ENCODE measurements around the gene DNAH14. TPM values are rescaled to one million over a fixed set of nuclear protein-coding genes. Genes with fewer than 3 reads are reported as not detected.

The DNAH14 gene
- total and polyA plus RNA-seq, 8 donors = 7.9 to 27.6 (median 17.5) TPM

DNA sequence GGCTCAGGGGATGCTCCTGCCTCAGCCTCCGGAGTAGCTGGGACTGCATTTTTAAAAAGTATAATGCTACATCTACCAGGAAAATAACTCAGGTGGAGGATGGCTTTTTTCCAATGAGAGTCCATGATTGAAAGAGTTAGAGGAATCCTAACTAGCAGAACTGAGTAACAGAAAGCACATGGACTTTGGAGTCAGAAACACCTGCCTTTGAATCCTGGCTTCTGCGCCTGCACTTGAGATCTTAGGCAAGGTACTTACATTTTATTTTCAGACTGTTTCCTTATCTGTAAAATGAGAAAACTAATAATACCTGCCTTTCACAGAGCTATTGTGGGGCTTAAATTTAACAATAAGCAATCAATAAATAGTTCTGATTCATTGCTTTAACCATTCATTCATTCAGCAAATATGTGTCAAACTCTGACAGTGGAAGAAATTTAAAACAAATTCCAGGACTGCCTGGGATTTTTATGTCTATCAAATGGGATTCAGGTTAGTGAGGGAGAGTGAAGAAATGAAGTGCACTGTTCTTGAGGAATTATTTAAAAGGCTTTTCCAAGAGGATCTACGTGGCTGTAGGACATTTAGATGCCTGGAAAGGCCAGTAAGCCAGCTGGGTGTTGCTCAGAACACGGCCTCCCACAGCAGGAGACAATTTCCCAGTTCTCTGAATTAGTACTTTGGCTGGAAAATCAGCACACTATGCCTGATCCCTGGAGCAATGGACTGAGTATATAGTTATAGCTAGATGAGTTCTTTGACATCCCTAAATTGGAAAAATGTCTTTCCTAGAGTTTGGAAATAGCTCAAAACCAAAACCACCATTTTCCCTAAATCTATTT lies 511.1 kb downstream of the DNAH14 start:
- Histone ChIP-seq H3K27ac (peak overlapping the region; percentile 24 to 80 (median 68)), H3K4me3 (no peak overlapping the region), H3K9me3 (no peaks in the 10 kb centered on the region), H3K27me3 (no peaks in the 10 kb centered on the region), H3K4me1 (peaks cover 18 to 38% (median 28%) of the 10 kb centered on the region in 3 donors), H3K36me3 (no peaks in the 10 kb centered on the region)
- 25 to 30% methylated on average over 4 of the region's 4 CpGs for WGBS, 2 donors
- ATAC-seq (peak; percentile 35 to 58 (median 56)), DNase-seq (peak in 2 of 6 donors; percentile 46 to 48), FAIRE-seq (no peak)
- TF ChIP-seq, protein P1, sequence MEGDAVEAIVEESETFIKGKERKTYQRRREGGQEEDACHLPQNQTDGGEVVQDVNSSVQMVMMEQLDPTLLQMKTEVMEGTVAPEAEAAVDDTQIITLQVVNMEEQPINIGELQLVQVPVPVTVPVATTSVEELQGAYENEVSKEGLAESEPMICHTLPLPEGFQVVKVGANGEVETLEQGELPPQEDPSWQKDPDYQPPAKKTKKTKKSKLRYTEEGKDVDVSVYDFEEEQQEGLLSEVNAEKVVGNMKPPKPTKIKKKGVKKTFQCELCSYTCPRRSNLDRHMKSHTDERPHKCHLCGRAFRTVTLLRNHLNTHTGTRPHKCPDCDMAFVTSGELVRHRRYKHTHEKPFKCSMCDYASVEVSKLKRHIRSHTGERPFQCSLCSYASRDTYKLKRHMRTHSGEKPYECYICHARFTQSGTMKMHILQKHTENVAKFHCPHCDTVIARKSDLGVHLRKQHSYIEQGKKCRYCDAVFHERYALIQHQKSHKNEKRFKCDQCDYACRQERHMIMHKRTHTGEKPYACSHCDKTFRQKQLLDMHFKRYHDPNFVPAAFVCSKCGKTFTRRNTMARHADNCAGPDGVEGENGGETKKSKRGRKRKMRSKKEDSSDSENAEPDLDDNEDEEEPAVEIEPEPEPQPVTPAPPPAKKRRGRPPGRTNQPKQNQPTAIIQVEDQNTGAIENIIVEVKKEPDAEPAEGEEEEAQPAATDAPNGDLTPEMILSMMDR (IDR thresholded peaks at IDR 0.05) = no peak
- intact Hi-C loops (cut with DNase I) = loop anchor here in 1 of 3 donors (10.0 kb wide), 1 partner anchor 126 kb away; no protein-coding TSS in a partner anchor

DNA sequence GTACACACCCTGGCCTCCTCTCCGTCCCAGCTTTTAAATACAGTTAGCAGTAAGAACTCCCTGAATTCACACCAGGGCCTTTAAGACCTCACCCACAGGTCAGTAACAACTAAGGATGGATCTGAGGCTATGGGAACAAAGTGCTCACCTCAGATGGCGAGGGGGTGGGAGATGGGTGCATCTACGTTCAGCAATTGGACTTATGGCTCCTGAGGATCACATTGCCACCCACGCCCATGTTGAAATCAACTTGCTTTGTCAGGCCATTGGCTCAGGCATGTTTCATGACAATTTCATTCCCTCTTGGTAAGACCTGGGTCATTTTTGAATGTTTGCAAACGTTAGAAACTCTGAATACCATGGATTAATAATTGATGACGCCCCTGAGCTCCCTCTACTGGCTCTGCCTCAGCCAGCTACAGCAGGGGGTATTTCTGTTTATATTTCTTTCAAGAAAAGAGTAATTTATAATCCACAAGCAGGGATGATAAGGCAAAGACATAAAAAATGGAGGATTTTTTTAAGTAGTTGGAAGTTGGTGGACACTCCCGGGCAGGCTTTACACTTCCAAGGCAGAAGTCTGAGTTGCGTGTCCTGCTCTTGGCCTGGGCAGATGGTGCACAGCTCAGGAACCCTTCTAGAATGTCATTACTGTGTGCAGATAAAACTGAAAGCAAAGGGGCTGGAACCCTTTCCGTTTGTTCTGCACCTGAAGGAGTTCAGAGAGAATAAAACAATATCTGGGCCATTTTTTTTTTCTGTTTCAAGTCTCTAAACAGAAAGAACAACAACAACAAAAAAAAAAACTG lies 512.0 kb downstream of the DNAH14 start:
- Histone ChIP-seq H3K9me3 (no peaks in the 10 kb centered on the region), H3K36me3 (no peaks in the 10 kb centered on the region), H3K27me3 (no peaks in the 10 kb centered on the region), H3K27ac (peak overlapping the region; percentile 40 to 80 (median 68)), H3K4me3 (no peak overlapping the region), H3K4me1 (peaks cover 18 to 43% (median 28%) of the 10 kb centered on the region in 3 donors)
- TF ChIP-seq, protein P1 (IDR thresholded peaks at IDR 0.05) = peak in 2 of 4 donors; percentile 11 to 30
- peak; percentile 77 to 86 (median 80) for ATAC-seq
- intact Hi-C loops (cut with DNase I) = loop anchor here in 1 of 3 donors (10.0 kb wide), 1 partner anchor 127 kb away; no protein-coding TSS in a partner anchor
- DNase-seq = peak in 2 of 6 donors; percentile 59 to 66
- WGBS, 2 donors = 25 to 26% methylated on average over 9 of the region's 9 CpGs
- FAIRE-seq = no peak

DNA sequence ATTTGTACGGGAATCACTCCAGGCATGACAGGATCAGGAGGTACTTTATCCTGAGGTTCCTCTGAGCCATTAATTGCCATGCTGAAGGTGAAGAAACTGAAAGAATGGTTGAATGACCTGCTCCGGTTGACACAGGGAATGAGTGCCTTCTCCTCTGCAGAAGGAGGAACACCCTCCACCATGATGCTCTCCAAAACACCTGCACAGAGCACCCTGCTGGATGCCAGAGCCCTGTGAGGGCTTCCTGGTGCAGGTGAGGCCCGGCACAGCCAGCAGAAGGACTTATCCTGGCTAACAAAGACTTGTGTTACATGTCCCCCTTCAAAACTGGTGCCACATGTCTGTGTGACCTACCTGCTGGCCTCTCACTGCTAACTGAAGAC lies 512.6 kb downstream of the DNAH14 start:
- no peaks in the 10 kb centered on the region for H3K9me3 ChIP-seq
- FAIRE-seq = no peak
- intact Hi-C loops (cut with DNase I) = loop anchor here in 1 of 3 donors (10.0 kb wide), 1 partner anchor 127 kb away; no protein-coding TSS in a partner anchor
- H3K27me3 ChIP-seq = no peaks in the 10 kb centered on the region
- H3K4me1 ChIP-seq = peaks cover 18 to 48% (median 28%) of the 10 kb centered on the region in 3 donors
- DNase-seq = peak in 1 of 6 donors; percentile 16
- 37 to 49% methylated on average over 3 of the region's 3 CpGs for WGBS, 2 donors
- H3K36me3 ChIP-seq = no peaks in the 10 kb centered on the region
- TF ChIP-seq, protein P1 (IDR thresholded peaks at IDR 0.05) = no peak
- peak in 1 of 4 donors; percentile 3 for ATAC-seq
- H3K27ac ChIP-seq = peak overlapping the region; percentile 40 to 80 (median 68)
- H3K4me3 ChIP-seq = no peak overlapping the region

DNA sequence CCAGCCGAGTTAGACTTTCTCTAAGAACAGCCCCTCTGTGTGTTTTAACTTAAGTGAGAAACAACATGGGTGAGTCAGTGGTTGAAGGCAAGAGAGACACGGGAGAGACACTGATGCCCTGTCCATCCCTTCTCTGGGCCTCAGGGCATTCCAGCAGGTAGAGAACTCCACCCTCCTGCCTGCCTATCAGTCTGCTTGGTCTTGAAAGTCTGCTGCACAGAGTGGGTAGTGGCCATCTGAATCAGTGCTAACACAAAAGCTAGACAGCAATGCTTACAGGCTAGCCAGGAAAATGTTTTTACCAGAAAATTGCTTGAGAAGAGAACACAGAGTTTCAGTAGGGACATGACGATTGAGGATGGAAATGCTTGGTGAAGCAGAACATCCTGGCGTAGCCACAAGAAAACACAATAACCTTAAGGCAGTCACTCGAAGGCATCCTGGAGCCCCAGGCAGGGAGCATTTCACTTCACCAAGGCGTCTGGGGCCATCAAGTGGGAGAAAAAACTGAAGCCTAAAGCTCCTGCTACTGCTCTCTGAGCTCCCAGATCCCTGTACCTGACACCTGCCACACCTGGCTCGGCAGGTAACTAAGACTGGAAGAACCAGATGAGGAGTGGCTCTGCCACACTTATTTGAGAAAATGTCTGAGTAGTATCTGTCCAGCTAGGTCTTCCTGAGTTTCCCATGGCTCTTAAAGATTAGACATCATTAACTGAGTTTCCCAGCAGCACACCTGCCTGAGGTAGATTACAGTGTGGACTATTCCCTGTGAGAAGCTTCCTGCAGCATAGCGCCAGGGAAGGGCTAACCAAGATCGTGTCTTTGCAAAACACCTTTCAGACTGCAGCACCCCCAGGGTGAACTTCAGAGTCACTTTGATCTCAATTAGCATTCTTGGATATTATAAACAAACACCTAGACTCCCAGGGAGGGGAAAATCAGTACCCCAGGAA lies 516.4 kb downstream of the DNAH14 start:
- H3K4me3 ChIP-seq = no peak overlapping the region
- ATAC-seq (no peak), FAIRE-seq (no peak), DNase-seq (peak in 2 of 6 donors; percentile 10)
- H3K27me3 ChIP-seq = no peaks in the 10 kb centered on the region
- peak overlapping the region in 3 of 4 donors; percentile 38 to 81 (median 76) for H3K27ac ChIP-seq
- H3K4me1 ChIP-seq = peaks cover 10 to 40% (median 14%) of the 10 kb centered on the region in 3 donors
- H3K36me3 ChIP-seq = no peaks in the 10 kb centered on the region
- intact Hi-C loops (cut with DNase I) = loop anchor here in 1 of 3 donors (10.0 kb wide), 1 partner anchor 131 kb away; no protein-coding TSS in a partner anchor
- 71 to 81% methylated on average over 9 of the region's 9 CpGs for WGBS, 2 donors
- H3K9me3 ChIP-seq = no peaks in the 10 kb centered on the region
- TF ChIP-seq, protein P1 (IDR thresholded peaks at IDR 0.05) = no peak

Data from pancreas (tissue), 10 donors.